Measurements from ENCODE around the gene CTRB2.
A peak's percentile ranks its signal among the peaks of the same experiment; 100 is the strongest.
"Not testable (repeated sequence)": the region's sequence is repeated elsewhere in the genome, so short reads cannot be mapped to it uniquely, and the experiment has no call there.

CTRB2 gene

DNA sequence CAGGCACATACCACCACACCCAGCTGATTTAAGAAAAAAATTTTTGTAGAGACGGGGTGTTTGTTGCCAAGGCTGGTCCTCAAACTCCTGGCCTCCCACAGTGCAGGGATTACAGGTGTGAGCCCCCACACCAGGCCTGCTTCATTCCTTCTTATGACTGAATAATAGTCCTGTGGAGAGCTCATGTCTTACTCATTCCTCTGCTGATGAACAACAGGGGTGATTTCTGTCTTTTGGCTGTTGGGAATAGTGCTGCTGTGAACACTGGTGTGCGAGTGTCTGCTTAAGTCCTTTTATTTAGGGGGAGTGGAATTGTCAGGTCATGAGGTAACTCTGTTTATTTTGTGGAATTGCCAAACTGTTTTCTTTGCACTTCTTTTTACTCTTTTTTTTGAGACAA is 9.2 kb upstream of the CTRB2 start:
- in situ Hi-C loops (cut with HindIII; ENCODE audit: low sequenced_read_pairs): no loop called here
- peak; percentile 18 for DNase-seq (ENCODE audit: low read depth)
- H3K4me3 ChIP-seq (ENCODE audit: low read depth, low read length): no peak overlapping the region
- TF ChIP-seq, protein P1, sequence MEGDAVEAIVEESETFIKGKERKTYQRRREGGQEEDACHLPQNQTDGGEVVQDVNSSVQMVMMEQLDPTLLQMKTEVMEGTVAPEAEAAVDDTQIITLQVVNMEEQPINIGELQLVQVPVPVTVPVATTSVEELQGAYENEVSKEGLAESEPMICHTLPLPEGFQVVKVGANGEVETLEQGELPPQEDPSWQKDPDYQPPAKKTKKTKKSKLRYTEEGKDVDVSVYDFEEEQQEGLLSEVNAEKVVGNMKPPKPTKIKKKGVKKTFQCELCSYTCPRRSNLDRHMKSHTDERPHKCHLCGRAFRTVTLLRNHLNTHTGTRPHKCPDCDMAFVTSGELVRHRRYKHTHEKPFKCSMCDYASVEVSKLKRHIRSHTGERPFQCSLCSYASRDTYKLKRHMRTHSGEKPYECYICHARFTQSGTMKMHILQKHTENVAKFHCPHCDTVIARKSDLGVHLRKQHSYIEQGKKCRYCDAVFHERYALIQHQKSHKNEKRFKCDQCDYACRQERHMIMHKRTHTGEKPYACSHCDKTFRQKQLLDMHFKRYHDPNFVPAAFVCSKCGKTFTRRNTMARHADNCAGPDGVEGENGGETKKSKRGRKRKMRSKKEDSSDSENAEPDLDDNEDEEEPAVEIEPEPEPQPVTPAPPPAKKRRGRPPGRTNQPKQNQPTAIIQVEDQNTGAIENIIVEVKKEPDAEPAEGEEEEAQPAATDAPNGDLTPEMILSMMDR (IDR thresholded peaks at IDR 0.05; ENCODE audit: low read depth, low read length, missing control alignments): no peak

DNA sequence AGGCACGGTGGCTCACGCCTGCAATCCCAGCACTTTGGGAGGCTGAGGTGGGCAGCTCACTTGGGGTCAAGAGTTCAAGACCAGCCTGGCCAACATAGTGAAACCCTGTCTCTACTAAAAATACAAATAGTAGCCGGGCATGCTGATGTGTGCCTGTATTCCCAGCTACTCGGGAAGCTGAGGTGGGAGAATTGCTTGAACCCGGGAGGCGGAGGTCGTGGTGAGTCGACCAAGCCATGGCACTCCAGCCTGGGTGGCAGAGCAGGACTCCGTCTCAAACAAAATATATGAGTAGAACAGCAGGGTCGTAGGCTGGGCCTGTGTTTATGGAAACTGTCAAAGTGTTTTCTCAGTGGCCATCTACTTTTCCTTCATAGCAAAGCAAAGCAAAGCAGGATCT is 4.3 kb upstream of the CTRB2 start:
- in situ Hi-C loops (cut with HindIII; ENCODE audit: low sequenced_read_pairs); DNase-seq (ENCODE audit: low read depth); H3K4me3 ChIP-seq (ENCODE audit: low read depth, low read length): not testable (repeated sequence)

DNA sequence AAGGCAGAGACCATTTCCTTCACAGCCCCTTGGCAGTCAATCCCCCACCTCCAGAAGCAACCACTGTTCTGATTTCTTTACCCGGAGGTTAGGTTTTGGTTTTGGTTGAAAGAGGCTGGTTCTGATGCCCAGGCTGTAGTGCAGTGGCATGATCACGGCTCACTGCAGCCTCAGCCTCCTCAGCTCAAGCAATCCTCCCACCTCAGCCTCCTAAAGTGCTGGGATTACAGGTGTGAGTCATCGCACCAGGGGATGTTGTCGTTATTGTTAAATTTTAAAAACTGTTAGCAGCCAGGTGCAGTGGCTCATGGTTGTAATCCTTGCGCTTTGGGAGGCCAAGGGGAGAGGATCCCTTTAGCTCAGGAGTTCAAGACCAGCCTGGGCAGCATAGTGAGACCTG is 3.0 kb upstream of the CTRB2 start:
- no peak for DNase-seq (ENCODE audit: low read depth)
- TF ChIP-seq, protein P1 (IDR thresholded peaks at IDR 0.05; ENCODE audit: low read depth, low read length, missing control alignments): no peak
- H3K4me3 ChIP-seq (ENCODE audit: low read depth, low read length): no peak overlapping the region
- in situ Hi-C loops (cut with HindIII; ENCODE audit: low sequenced_read_pairs): no loop called here

DNA sequence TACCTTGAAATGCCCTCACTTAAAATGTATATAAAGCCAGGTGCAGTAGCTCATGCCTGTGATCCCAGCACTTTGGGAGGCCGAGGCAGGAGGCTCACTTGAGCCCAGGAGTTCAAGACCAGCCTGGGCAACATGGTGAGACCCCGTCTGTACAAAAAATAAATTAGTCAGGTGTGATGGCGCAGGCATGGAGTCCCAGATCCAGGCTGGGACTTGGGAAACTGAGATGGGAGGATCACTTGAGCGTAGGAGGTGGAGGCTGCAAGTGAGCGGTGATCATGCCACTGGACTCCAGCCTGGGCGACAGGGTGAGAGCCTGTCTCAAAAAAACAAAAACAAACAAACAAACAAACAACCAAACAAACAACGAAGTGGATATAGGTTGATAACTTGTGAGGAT is 2.6 kb upstream of the CTRB2 start:
- H3K4me3 ChIP-seq (ENCODE audit: low read depth, low read length); in situ Hi-C loops (cut with HindIII; ENCODE audit: low sequenced_read_pairs); DNase-seq (ENCODE audit: low read depth): not testable (repeated sequence)

DNA sequence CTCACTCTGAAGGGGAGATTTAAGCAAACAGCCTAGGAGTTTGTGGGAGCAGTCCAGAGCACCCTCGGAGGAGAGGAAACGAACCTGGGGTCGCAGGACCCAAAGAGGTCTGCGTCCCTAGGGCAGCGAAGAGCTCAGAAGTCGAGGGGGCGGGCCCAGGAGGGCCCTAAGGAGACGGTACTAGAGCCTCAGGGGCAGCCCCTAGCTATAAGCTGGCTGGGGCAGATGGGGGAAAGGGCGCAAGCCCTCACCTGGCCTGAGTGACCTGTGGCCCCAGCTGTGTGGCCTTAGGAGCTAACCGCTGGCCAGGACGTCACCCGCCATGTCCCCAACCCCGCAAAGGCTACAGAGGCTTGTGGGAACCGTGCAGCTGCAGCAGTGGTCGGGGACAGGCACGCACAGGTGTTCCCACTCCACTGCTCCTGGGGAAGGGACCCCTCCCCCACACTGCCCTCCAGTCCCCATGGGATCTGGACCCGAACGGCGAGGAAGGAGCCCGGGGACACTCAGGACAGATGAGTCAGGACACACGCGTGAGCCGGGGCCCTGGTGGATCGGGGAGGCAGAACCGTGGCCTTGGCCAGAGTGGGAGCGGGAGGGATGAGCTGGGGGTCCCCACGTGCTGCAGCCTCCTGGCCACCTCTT is 2.0 kb upstream of the CTRB2 start:
- in situ Hi-C loops (cut with HindIII; ENCODE audit: low sequenced_read_pairs): no loop called here
- no peak overlapping the region for H3K4me3 ChIP-seq (ENCODE audit: low read depth, low read length)
- TF ChIP-seq, protein P1 (IDR thresholded peaks at IDR 0.05; ENCODE audit: low read depth, low read length, missing control alignments): no peak
- no peak for DNase-seq (ENCODE audit: low read depth)

DNA sequence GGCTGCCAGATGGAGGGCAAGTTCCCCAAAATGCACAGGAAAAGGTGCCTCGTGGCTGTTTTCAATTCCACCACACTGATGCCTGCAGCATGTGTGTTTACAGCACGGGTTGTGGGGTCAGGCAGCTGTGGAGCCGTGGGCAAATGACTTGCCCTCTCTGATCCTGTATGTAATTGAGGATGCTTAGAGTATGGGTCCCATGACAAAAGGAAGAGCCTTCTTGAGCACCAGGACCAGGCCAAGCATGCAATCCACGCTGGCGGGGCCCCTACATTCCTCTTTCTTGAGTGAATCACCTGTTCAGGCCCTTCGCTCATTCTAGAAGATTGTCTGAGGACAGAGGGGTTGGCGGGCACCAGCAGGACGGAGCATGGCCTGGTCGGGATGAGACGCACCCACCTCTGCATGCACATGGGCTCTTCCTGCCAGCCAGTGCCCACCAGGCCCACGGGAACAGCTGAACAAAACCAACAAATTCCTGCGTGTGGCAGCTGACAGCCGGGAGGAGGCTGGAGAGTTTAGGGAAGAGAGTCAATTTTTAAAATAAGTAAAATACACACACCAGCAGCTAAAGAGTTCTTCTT is 1.4 kb upstream of the CTRB2 start:
- in situ Hi-C loops (cut with HindIII; ENCODE audit: low sequenced_read_pairs): no loop called here
- no peak overlapping the region for H3K4me3 ChIP-seq (ENCODE audit: low read depth, low read length)
- no peak for DNase-seq (ENCODE audit: low read depth)
- TF ChIP-seq, protein P1 (IDR thresholded peaks at IDR 0.05; ENCODE audit: low read depth, low read length, missing control alignments): no peak

DNA sequence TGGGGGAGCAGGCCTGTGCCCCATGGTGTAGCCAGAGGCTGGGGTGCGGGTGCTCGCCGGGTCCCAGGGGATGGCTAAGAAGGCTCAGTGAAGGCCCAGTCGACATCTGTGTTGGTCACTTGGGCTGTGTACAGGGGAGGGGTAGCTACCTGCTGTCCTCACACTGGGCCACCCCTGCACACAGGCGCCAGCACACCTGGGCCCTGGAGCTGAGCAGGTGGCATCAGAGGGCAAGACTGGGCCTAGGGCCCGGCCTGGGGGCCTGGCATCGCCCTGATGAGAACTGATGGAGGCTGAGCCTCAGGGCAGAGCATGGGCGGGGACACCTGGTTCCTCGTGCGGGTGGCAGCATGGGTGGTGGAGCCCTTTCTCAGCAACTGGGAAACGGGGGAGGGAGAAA is 870 bp upstream of the CTRB2 start:
- in situ Hi-C loops (cut with HindIII; ENCODE audit: low sequenced_read_pairs): no loop called here
- TF ChIP-seq, protein P1 (IDR thresholded peaks at IDR 0.05; ENCODE audit: low read depth, low read length, missing control alignments): no peak
- H3K4me3 ChIP-seq (ENCODE audit: low read depth, low read length): no peak overlapping the region
- DNase-seq (ENCODE audit: low read depth): no peak

DNA sequence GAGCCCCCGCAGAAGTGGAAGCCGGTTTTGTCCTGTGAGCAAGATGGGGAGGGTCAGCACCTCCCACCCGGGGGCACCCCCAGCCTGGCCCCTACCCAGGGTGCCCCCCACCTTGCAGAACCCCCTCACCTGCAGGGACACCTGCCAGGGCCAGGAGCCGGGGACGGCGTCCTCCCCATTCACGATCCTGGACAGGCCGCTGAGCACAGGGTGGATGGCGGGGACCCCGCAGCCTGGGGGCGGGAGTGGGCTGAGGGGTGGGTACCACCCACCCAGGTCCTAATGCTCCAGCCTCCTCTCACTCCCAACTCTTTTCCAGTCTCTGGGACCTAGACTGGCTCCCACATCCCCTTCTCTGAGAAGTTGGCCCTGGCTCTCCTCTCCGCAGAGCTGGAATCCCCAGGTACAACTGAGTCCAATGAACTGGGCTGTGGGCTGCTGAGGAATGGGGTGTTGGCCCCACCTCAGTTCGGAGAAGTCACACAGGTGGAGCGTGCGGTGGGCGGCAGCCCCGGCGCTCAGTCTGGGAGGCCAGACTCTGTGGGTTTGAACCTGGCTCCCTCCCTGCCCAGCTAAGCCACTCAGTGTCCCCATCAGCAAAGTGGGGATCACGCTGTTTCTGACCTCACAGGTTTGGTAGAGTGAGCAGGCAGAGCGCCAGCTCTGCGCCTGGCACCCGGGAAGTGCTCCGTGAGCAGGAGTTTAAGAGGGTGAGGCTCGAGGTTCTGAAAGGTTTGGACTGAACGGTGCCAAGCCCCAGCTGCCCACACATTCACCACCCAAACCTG is 806 bp downstream of the CTRB2 start:
- H3K4me3 ChIP-seq (ENCODE audit: low read depth, low read length); in situ Hi-C loops (cut with HindIII; ENCODE audit: low sequenced_read_pairs); DNase-seq (ENCODE audit: low read depth): not testable (repeated sequence)

DNA sequence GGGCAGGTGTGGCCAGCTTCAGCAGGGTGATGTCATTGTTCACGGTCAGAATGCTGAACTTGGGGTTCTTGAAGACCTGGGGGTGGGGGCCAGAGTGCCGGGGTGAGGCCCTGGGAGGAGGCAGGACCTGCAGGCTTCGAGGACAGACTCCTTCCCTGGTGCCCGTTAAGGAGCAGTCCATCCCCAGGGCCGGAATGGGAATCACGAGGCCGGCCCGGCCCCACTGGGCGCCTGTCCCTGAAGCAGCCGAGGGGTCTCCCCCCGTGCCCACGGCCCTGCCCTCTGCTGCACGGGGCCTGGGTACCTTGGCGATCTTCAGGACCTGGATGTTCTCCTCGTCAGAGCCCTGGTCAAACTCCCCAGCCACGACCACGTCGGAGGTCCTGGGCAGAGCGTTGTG is 1.5 kb downstream of the CTRB2 start:
- DNase-seq (ENCODE audit: low read depth); in situ Hi-C loops (cut with HindIII; ENCODE audit: low sequenced_read_pairs); H3K4me3 ChIP-seq (ENCODE audit: low read depth, low read length): not testable (repeated sequence)

DNA sequence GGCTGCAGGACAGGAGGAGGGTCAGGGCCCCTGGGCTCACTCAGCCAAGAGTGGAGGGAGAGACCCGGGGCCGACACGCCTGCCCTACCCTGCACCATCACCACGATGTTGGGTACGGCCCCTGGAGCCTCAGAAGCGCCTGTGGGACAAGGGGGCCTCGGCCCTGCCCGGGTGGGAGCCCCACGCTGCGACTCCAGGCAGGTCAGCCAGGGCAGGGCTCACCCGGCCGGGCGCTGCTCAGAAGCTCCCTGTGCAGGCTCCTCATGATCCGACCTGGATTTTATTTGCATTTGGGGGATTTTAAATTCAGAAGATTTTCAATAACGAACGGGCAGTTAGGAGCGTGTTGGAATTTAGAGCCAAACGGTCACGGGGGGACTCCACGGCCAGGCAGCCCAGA is 2.1 kb downstream of the CTRB2 start:
- H3K4me3 ChIP-seq (ENCODE audit: low read depth, low read length); in situ Hi-C loops (cut with HindIII; ENCODE audit: low sequenced_read_pairs); DNase-seq (ENCODE audit: low read depth): not testable (repeated sequence)

Data from astrocyte of the cerebellum (primary cell).